BE2C (cell line): Measurements from ENCODE around the gene PACRG.

Experiments used
- DNase-seq: peaks from one replicate; pipeline ENCODE4 v3.0.0-alpha.2; 2020
- H3K27me3 ChIP-seq: fragments of 250-450 bp; sonication (Bioruptor Pico); 2 replicates; pipeline ENCODE4 v1.5.1; 2020; ENCODE audit warnings: mild to moderate bottlenecking
- H3K36me3 ChIP-seq: fragments of 250-450 bp; sonication (Bioruptor Pico); 2 replicates; pipeline ENCODE4 v1.5.1; 2020; ENCODE audit warnings: mild to moderate bottlenecking
- H3K4me1 ChIP-seq: fragments of 250-450 bp; sonication (Bioruptor Pico); 2 replicates; pipeline ENCODE4 v1.5.1; 2020
- H3K4me3 ChIP-seq: 2 replicates; pipeline ENCODE4 v1.5.1; 2011; ENCODE audit warnings: low read depth, low read length
- H3K9me3 ChIP-seq: fragments of 250-450 bp; sonication (Bioruptor Pico); 2 replicates; pipeline ENCODE4 v1.5.1; 2020
- TF ChIP-seq, protein P1 (sequence below): IDR thresholded peaks from 2 replicates; pipeline ENCODE4 v1.5.1; 2012; ENCODE audit warnings: mild to moderate bottlenecking, low read depth, low read length

Gene PACRG

DNA sequence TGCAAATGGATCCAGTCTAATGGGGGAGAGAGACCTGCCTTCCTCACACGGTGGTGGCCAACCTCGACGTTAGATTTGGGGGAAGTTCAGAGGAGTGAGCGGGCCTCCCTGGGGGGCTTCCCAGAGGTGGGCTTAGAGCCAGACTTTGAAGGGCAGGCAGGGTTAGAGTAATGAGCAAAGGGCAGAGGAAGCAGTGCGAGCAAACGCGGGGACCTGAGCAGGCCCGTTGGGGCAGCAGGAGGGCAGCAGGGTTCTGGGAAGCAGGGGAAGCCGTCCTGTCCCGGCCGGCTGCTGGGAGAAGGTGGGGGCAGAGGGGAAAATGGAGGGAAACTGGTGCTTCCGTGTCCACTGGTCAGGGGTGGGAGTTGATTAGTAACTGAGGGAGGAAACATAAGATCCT lies 474.1 kb downstream of the PACRG start:
- TF ChIP-seq, protein P1, sequence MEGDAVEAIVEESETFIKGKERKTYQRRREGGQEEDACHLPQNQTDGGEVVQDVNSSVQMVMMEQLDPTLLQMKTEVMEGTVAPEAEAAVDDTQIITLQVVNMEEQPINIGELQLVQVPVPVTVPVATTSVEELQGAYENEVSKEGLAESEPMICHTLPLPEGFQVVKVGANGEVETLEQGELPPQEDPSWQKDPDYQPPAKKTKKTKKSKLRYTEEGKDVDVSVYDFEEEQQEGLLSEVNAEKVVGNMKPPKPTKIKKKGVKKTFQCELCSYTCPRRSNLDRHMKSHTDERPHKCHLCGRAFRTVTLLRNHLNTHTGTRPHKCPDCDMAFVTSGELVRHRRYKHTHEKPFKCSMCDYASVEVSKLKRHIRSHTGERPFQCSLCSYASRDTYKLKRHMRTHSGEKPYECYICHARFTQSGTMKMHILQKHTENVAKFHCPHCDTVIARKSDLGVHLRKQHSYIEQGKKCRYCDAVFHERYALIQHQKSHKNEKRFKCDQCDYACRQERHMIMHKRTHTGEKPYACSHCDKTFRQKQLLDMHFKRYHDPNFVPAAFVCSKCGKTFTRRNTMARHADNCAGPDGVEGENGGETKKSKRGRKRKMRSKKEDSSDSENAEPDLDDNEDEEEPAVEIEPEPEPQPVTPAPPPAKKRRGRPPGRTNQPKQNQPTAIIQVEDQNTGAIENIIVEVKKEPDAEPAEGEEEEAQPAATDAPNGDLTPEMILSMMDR = no peak
- H3K9me3 ChIP-seq = no peaks in the 10 kb centered on the region
- no peaks in the 10 kb centered on the region for H3K27me3 ChIP-seq
- H3K36me3 ChIP-seq = no peaks in the 10 kb centered on the region
- no peak for DNase-seq
- H3K4me1 ChIP-seq = no peaks in the 10 kb centered on the region
- no peak overlapping the region for H3K4me3 ChIP-seq

DNA sequence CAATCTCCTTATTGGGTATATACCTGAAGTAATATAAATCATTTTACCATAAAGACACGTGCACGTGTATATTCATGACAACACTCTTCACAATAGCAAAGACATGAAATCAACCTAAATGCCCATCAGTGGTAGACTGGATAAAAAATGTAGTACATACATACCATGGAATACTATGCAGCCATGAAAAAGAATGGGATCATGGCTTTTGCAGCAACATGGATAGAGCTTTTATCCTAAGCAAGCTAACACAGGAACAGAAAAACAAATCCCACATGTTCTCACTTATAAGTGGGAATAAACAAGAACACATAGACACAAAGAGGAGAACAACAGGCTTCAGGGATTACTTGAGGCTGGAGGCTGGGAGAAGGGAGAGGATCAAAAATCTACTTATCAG lies 478.4 kb downstream of the PACRG start:
- Histone ChIP-seq H3K4me1 (no peaks in the 10 kb centered on the region), H3K36me3 (no peaks in the 10 kb centered on the region), H3K27me3 (no peaks in the 10 kb centered on the region), H3K4me3 (no peak overlapping the region), H3K9me3 (no peaks in the 10 kb centered on the region)
- DNase-seq = no peak
- TF ChIP-seq, protein P1 = no peak

DNA sequence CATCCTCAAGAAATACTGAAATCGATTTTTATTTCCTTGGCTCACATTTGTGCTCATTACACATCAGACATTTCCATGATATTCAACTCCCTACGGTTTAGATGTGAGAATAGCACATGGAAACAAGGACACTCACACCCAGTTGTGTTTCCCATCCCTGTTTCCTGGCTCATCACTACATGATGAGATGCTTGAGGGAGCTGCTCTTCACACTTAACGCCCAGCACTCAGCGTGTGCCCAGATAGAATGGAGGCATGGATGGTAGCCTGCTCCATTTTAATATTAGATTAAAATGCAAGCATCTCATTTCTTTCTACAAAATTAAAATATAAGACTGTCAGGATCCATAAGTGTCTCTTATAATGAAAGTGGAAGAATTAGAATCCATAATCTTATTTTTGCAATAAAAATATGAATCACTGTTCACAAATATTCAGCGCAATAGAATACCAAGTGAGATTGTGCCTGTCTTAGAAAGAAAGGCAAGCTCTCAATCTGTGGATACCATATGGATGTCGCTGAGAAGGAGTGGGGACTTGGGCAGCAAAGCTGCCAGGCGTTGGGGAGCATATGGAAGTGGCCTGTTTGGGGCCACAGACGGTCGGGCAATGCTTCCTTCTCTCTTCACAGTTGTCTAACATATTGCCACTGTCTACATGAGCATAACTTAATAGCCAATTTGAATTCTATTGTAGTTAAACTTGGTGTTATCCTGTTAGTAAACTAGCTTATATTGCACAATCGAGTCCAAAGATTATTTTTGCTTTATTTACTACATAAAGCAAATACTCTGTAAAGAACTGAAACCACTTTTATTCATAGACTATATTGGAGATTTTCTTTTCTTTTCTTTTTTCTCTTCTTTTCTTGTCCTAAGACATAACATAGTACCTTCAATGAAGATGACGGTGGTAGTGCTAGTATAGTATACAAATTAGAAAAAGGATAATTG lies 479.9 kb downstream of the PACRG start:
- H3K27me3 ChIP-seq = no peaks in the 10 kb centered on the region
- no peaks in the 10 kb centered on the region for H3K4me1 ChIP-seq
- TF ChIP-seq, protein P1 = no peak
- DNase-seq = no peak
- no peaks in the 10 kb centered on the region for H3K36me3 ChIP-seq
- no peaks in the 10 kb centered on the region for H3K9me3 ChIP-seq
- no peak overlapping the region for H3K4me3 ChIP-seq

DNA sequence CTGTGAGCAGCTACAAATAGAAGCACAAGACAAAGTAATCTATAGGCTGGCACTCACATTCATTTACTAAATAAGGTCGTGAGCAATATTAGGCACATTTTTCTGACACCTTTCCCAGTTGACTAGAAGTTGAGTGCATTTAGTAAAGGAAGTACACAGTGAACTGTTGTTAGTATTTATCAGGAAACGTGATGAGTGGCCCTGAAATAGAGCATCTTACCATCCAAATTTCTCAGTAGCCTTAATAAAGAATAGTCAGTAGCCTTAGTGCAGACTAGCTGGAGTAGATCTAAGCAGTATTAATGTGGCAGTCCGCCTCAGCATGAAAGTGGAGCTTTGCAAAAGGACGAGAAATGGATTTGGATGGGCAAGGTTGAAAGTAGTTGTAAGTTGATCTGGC lies 481.2 kb downstream of the PACRG start:
- Histone ChIP-seq H3K4me1 (no peaks in the 10 kb centered on the region), H3K27me3 (no peaks in the 10 kb centered on the region), H3K36me3 (no peaks in the 10 kb centered on the region), H3K4me3 (no peak overlapping the region), H3K9me3 (no peaks in the 10 kb centered on the region)
- DNase-seq = no peak
- TF ChIP-seq, protein P1 = no peak

DNA sequence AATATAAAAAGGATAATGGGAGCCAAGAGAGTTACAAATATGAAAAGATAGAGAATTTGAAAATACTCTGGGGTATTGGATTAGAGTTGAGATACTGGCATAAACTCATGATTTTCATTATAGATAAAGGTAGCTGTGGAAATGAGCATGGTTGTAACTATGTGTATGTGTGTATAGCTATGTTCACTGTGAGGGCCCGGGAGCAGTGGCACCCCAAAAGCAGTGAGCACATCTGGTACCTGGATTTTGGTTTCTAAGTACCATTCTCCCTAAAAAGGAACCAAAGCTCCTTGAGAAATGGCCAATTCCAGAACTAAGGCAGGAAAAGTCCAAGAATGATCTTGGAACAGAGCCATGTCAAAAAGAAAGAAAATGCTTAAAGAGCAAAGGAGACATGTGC lies 484.3 kb downstream of the PACRG start:
- no peak for DNase-seq
- TF ChIP-seq, protein P1 = no peak
- Histone ChIP-seq H3K4me1 (no peaks in the 10 kb centered on the region), H3K4me3 (no peak overlapping the region), H3K27me3 (no peaks in the 10 kb centered on the region), H3K36me3 (no peaks in the 10 kb centered on the region), H3K9me3 (no peaks in the 10 kb centered on the region)

DNA sequence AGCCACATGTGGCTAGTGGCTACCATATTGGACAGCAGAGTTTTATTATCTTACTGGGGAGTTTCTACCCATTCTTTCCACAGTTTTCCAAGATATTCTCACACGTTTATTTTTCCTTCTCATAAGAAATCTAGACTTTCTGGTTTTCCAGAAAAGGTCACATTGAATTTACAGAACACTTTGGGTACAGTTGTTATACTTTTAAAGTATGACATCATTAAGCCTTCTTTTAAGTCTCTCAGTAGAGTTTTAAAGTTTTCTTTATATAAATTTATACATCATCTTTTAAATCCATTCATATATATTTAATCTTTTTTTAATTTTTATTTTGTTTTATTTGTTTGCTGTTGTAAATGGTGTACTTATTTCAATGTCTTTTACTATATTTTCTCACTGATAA lies 486.5 kb downstream of the PACRG start:
- H3K36me3 ChIP-seq = no peaks in the 10 kb centered on the region
- TF ChIP-seq, protein P1 = no peak
- no peaks in the 10 kb centered on the region for H3K27me3 ChIP-seq
- no peaks in the 10 kb centered on the region for H3K4me1 ChIP-seq
- DNase-seq = no peak
- no peaks in the 10 kb centered on the region for H3K9me3 ChIP-seq
- no peak overlapping the region for H3K4me3 ChIP-seq
